Stimulated activated memory B cell treated with anti-CD40 and anti-IgM and Interleukin-4, amounts not matched to agents 10 μg/mL and 1 μg/mL and 100 μg/mL, for 72 hours (primary cell): ENCODE measurements around the gene GEN1.

ENCODE experiments used
- ATAC-seq: fragments of 150-1000 bp; cut with Tn5 transposase; 2 replicates; pipeline ENCODE4 v1.10.0; 2021
- H3K27ac Mint-ChIP-seq: one replicate; pipeline ENCODE4 v1.8.0; 2022; ENCODE audit warnings: mild to moderate bottlenecking, mixed read lengths
- H3K27me3 Mint-ChIP-seq: one replicate; pipeline ENCODE4 v1.8.0; 2022; ENCODE audit warnings: mixed read lengths
- H3K36me3 Mint-ChIP-seq: one replicate; pipeline ENCODE4 v1.8.0; 2022; ENCODE audit warnings: mixed read lengths
- H3K4me1 Mint-ChIP-seq: one replicate; pipeline ENCODE4 v1.8.0; 2022; ENCODE audit warnings: mixed read lengths
- H3K4me3 Mint-ChIP-seq: one replicate; pipeline ENCODE4 v1.8.0; 2022; ENCODE audit warnings: mild to moderate bottlenecking, moderate library complexity, mixed read lengths
- H3K9me3 Mint-ChIP-seq: one replicate; pipeline ENCODE4 v1.8.0; 2022; ENCODE audit warnings: mixed read lengths

The GEN1 gene

DNA sequence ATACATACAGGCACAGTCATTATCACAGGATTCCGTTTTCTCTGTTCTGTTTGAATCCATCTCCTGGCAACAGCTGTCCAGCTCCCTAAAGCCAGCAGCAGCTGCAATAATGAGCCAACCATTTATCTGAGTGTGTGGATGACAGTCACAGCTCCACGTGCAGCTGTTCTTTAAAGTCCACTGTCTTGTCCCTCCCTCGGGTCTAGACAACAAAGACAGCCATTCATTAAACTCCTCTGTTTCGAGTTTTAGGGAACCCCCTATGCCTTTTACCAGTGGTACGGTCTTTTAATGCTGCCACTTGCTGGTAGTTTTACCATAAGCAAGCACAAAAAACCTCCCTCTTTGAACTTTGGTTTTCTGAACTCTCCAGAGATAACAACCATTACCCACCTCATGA is 46.3 kb downstream of the GEN1 start:
- Mint-ChIP-seq H3K4me1 (peaks cover 47% of the 10 kb centered on the region), H3K27me3 (no peaks in the 10 kb centered on the region), H3K9me3 (no peaks in the 10 kb centered on the region), H3K4me3 (no peak overlapping the region), H3K36me3 (no peaks in the 10 kb centered on the region), H3K27ac (peak overlapping the region; percentile 51)
- ATAC-seq, result no peak

DNA sequence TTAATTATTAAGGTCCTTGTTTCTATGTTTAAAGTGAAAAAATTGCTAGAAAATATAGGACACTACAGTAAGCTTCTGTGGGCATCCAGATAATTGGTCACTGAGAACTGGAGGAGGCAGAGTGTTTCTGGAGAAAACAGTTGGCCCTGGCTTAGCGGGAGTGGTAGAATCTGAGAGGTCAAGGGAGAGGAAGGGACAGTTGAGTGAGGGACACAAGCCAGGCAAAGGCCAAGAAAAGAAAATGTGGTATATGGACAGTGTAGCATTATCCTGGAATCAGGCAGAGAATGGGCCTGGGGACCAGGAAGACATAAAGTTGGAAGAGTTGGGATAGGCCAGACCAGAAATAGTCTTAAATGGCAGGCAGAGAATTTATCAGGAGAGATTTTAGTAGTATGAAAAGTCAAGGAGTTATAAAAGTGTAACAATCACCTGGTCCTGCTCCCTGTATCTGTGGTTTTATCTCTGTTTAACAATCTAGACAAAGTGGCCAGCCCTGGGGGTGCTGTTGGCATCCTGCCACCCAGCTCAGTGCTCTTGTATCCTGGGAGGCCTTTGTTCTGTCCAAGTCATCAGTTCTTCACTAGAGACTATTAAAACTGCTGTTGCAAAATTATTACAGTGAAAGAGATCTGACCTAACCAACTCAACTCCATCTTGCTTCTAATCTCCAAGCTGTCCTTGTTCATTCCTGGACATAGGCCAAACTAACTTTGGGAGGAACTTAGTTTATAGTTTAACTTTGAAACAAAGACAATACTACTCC is 46.9 kb downstream of the GEN1 start:
- no peak for ATAC-seq
- peaks cover 53% of the 10 kb centered on the region for H3K4me1 Mint-ChIP-seq
- H3K4me3 Mint-ChIP-seq, result no peak overlapping the region
- no peaks in the 10 kb centered on the region for H3K27me3 Mint-ChIP-seq
- no peaks in the 10 kb centered on the region for H3K9me3 Mint-ChIP-seq
- H3K27ac Mint-ChIP-seq, result peak overlapping the region; percentile 51
- H3K36me3 Mint-ChIP-seq, result no peaks in the 10 kb centered on the region

DNA sequence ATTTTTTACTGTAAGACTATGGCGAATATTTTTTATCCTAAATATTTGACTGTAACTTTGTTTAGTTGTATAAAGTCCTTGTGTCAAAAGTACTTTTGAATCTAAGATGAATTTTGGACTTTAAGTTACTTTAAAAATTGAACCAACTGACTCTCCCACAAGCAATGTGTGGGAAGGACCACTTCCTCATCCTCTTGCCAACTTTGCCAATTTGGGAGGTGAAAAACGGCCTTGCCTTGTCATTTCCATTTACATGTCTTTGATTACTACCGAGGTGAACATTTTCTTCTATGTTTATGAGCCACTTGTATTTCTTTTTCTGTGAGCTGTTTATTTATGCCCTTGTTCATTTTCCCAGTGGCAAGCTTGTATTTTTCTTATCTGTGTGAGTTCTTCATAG is 49.6 kb downstream of the GEN1 start:
- no peaks in the 10 kb centered on the region for H3K27me3 Mint-ChIP-seq
- no peaks in the 10 kb centered on the region for H3K9me3 Mint-ChIP-seq
- H3K4me1 Mint-ChIP-seq, result peaks cover 64% of the 10 kb centered on the region
- no peaks in the 10 kb centered on the region for H3K36me3 Mint-ChIP-seq
- peak overlapping the region; percentile 28 for H3K4me3 Mint-ChIP-seq
- ATAC-seq, result no peak
- H3K27ac Mint-ChIP-seq, result peak overlapping the region; percentile 94

DNA sequence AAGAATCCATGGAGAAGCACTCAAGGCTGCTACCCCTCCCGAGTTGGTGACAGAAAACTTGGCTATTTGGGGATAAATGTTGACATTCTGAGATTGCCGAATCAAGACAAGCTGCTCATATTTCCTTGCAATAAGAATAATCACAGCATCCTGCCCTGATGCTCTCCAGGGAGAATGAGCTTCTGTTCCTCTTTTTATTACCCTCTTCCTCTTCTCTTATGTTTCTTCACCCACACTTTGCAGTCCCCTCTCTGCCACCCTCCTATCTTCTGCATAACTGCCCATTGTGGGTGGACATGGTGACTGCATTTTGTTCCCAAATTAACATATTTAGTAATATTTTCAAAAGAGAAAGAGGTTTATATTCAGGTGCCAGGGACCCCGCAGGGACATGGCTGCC is 50.4 kb downstream of the GEN1 start:
- Mint-ChIP-seq H3K27me3 (no peaks in the 10 kb centered on the region), H3K9me3 (no peaks in the 10 kb centered on the region), H3K36me3 (no peaks in the 10 kb centered on the region), H3K4me1 (peaks cover 59% of the 10 kb centered on the region), H3K4me3 (peak overlapping the region; percentile 69), H3K27ac (peak overlapping the region; percentile 94)
- ATAC-seq, result peak; percentile 96

DNA sequence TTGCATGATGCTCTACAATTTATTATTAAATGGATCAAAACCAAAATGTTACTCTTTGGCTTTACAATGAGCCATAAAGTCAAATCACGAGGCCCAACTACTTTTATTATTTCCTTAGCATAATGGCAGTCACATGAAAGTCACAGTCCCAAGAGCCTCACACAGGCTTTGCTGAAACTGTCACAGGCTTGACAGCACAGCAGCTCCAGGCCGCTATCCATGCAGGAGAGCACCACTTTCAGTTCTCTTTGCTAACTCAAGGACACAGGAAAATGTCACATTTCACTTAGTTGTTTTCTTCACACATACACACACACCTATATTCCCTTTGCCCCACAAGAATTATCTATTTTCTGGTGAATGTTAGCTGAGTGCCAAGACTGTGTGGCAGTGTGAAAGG is 51.2 kb downstream of the GEN1 start:
- Mint-ChIP-seq H3K36me3 (no peaks in the 10 kb centered on the region), H3K9me3 (no peaks in the 10 kb centered on the region), H3K4me3 (no peak overlapping the region), H3K27ac (peak overlapping the region; percentile 94), H3K27me3 (no peaks in the 10 kb centered on the region), H3K4me1 (peaks cover 55% of the 10 kb centered on the region)
- ATAC-seq, result peak; percentile 71

DNA sequence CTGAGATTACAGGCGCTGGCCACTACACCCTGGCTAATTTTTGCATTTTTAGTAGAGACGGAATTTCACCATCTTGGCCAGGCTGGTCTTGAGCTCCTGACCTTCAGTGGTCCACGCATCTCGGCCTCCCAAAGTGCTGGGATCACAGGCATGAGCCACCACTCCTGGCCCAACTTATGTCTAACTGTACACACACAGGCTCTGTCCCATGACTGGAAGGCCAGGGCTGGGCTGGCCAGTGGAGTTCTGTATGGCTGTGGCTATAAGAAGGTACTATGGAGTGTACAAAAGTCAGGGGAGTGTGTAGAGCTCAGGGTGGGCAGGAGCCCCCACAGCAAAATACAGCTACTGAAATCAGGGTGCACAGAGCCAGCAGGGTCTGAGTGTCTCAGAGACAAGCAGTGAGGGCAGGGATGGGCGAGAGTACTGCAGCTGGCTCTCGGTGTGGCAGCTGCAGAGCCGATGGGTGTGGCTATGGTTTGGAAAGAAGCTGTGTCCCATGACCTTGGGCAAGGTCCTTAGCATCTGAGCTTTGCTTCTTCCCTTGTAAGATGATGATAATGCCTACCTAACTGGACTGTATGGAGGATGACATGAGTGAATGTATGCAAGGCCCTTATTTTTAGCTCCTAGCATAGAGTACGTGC is 51.9 kb downstream of the GEN1 start:
- Mint-ChIP-seq H3K27me3 (no peaks in the 10 kb centered on the region), H3K36me3 (no peaks in the 10 kb centered on the region), H3K4me1 (peaks cover 48% of the 10 kb centered on the region), H3K4me3 (no peak overlapping the region), H3K27ac (peak overlapping the region; percentile 94), H3K9me3 (no peaks in the 10 kb centered on the region)
- ATAC-seq, result peak; percentile 32

DNA sequence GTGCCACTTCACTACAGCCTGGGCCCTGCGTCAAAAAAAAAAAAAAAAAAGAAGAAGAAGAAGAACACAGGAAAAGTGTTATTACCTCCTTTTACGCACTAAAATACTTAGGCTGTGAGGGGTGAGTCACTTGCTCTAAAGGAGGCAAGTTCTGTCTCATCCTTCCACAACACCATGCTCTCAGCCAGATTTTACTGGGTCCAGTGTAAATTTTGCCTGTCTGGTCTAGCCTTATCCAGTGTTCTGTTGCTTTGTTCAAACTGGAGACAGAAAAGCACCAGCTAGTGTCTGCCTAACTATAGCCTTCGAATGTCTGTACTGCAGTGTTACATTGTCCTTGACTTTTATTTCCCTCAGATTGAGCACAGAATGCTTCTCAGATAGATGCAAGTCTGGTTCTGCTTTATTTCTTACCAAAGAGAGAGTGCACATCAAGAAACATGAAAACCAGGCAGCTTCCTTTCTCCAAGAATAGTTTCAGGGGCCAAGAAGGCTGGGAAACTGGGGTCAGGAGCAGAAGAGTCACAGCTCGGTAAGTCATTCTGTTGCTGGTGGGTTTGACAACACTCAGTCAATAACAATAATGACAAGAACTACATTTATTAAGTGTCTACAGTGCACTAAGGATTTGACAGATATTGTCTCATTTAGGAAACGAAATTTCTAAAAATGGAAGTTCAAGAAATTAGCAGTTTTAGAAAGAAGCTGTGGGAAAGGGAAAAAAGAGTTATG is 59.2 kb downstream of the GEN1 start:
- H3K4me3 Mint-ChIP-seq, result peak overlapping the region; percentile 65
- peak; percentile 82 for ATAC-seq

DNA sequence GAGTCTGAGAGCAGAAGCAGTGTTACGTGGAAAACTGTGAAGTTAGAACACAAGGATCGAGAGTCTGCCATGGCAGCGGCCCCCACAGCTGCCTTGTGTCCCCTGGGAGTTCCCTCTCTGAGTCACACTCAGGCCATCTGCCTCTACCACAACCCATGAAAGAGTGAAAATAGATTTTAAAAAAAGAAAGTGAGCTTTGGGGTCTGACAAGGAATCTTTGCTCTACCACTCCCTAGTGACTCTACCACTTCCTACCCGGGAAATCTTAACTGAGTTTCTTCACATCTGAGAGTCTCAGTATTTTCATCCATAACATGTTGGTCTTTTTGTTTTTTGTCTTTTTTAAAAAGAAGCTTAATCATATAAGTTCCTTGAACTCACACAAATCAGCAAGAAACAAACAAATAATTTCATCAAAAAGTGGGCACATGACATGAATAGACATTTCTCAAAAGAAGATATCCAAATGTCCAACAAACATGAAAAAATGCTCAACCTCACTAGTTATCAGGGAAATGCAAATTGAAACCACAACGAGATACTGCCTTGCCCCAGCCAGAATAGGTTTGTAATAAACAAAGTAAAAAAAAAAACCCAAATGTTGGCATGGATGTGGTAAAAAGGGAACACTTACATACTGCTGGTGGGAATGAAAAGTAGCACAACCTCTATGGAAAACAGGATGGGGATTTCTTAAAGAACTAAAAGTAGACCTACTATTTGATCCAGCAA is 60.0 kb downstream of the GEN1 start:
- Mint-ChIP-seq H3K27ac (peak overlapping the region; percentile 87), H3K9me3 (no peaks in the 10 kb centered on the region), H3K4me3 (peak overlapping the region; percentile 65), H3K36me3 (no peaks in the 10 kb centered on the region), H3K27me3 (no peaks in the 10 kb centered on the region), H3K4me1 (peaks cover 59% of the 10 kb centered on the region)
- peak; percentile 92 for ATAC-seq

More for the DNA sequence above, 59.2 kb downstream of the GEN1 start:
- no peaks in the 10 kb centered on the region for H3K27me3 Mint-ChIP-seq
- H3K9me3 Mint-ChIP-seq, result no peaks in the 10 kb centered on the region
- peaks cover 59% of the 10 kb centered on the region for H3K4me1 Mint-ChIP-seq
- peak overlapping the region; percentile 87 for H3K27ac Mint-ChIP-seq
- H3K36me3 Mint-ChIP-seq, result no peaks in the 10 kb centered on the region

DNA sequence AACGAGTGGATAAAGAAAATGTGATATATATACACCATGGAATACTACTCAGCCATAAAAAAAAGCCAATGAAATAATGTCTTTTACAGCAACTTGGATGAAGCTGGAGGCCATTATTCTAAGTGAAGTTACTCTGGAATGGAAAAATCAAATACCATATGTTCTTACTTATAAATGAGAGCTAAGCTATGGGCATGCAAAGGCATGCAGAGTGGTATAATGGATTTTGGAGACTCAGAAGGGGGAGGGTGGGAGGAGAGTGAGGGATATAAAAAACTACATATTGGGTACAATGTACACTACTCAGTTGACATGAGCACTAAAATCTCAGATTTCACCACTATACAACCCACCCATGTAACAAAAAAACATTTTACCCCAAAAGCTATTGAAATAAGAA is 60.7 kb downstream of the GEN1 start:
- H3K36me3 Mint-ChIP-seq, result no peaks in the 10 kb centered on the region

DNA sequence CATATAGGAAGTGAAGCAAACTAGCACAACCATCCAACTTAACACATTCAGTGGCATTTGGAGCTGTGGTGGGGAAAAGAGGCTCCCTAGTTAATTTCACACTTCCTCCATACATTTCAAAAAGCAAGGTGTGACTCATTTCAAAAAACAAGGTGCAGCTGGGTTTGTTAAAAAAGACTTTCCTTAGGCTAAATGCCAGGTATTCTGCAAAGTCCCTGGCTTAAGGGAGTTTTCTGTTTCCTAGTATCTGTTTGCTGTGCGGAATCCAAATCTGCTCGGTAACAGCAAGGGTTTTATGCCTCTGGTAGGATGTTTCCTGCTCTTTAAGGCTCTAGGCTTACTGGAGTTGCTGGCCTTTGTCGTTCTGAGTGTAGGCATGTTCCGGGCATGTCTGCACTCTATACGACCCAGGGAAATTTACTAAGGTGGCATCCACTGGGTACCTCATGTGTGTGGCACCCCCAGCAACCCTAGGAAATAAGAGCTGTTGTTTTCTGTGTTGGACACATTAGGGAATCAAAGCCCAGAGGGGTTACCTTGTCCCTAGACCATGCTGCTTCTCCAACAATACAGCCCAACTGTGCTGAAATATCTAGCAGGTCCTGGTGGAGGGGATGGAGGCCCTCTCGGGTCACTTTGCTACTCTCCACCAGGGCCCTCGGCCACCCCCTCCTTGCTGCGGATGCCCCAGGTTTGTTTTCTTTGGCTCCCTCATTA is 61.7 kb downstream of the GEN1 start:
- Mint-ChIP-seq H3K9me3 (no peaks in the 10 kb centered on the region), H3K4me3 (no peak overlapping the region), H3K36me3 (no peaks in the 10 kb centered on the region), H3K27me3 (no peaks in the 10 kb centered on the region), H3K27ac (peak overlapping the region; percentile 67), H3K4me1 (peaks cover 63% of the 10 kb centered on the region)
- ATAC-seq, result no peak

More for the DNA sequence above, 60.7 kb downstream of the GEN1 start:
- peaks cover 59% of the 10 kb centered on the region for H3K4me1 Mint-ChIP-seq
- H3K27me3 Mint-ChIP-seq, result no peaks in the 10 kb centered on the region
- no peak for ATAC-seq
- peak overlapping the region; percentile 65 for H3K4me3 Mint-ChIP-seq
- no peaks in the 10 kb centered on the region for H3K9me3 Mint-ChIP-seq
- H3K27ac Mint-ChIP-seq, result peak overlapping the region; percentile 87

DNA sequence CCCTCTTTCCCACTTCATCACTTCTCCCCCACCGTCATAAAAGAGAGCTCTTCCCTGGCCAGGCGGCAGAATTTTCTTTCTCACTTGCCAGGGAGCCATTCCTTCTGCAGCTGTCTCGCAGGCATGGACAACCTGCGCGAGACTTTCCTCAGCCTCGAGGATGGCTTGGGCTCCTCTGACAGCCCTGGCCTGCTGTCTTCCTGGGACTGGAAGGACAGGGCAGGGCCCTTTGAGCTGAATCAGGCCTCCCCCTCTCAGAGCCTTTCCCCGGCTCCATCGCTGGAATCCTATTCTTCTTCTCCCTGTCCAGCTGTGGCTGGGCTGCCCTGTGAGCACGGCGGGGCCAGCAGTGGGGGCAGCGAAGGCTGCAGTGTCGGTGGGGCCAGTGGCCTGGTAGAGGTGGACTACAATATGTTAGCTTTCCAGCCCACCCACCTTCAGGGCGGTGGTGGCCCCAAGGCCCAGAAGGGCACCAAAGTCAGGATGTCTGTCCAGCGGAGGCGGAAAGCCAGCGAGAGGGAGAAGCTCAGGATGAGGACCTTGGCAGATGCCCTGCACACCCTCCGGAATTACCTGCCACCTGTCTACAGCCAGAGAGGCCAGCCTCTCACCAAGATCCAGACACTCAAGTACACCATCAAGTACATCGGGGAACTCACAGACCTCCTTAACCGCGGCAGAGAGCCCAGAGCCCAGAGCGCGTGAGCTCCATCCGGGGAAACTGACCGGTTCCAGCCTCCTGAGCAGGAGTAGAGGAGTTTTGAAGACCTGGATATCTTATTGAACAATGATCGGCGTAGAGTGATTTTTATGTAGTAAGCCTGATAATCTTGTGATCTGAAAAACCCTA is 62.7 kb downstream of the GEN1 start, which contains the start of gene MSGN1:
MSGN1 (plus strand) TSS at position 65 of the 850 bp plus-strand sequence; CDS start at position 124, 59 bp downstream.
- no peak within 1 kb of the TSS for H3K4me3 Mint-ChIP-seq
- peaks cover 67% of the 10 kb centered on the region for H3K4me1 Mint-ChIP-seq
- no peak for ATAC-seq
- no peaks in the 10 kb centered on the region for H3K9me3 Mint-ChIP-seq
- no peaks in the 10 kb centered on the region for H3K27me3 Mint-ChIP-seq
- peak within 1 kb of the TSS; percentile 67 for H3K27ac Mint-ChIP-seq
- H3K36me3 Mint-ChIP-seq, result no peaks in the 10 kb centered on the region

DNA sequence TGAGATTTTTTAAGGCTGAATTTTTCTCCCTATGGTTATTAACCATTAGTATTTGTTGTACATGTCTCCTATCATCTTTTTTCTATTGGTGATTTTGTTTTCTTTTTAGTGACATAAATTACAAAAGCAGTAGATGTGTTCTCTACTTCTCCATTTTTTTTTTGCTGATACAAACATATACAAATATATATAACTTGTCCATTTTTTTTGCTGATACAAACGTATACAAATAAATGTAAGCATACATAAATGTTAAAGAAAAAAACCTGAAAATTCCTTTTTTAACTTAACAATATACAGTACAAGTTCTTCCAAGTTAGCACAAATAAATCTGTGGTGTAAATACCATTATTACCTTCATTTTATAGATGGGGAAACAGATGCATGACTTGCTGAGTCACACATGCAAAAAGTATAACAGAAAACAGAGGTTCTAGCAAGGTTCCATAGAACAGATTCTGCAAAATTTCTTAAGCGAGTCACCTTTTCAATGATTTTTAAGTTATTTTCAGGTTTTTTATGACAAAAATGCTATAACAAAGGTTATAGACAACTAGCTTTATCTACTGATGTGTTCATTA is 64.4 kb downstream of the GEN1 start:
- H3K4me1 Mint-ChIP-seq, result peaks cover 67% of the 10 kb centered on the region
- H3K27ac Mint-ChIP-seq, result peak overlapping the region; percentile 67
- no peak for ATAC-seq
- no peak overlapping the region for H3K4me3 Mint-ChIP-seq
- no peaks in the 10 kb centered on the region for H3K36me3 Mint-ChIP-seq
- no peaks in the 10 kb centered on the region for H3K27me3 Mint-ChIP-seq
- H3K9me3 Mint-ChIP-seq, result no peaks in the 10 kb centered on the region

DNA sequence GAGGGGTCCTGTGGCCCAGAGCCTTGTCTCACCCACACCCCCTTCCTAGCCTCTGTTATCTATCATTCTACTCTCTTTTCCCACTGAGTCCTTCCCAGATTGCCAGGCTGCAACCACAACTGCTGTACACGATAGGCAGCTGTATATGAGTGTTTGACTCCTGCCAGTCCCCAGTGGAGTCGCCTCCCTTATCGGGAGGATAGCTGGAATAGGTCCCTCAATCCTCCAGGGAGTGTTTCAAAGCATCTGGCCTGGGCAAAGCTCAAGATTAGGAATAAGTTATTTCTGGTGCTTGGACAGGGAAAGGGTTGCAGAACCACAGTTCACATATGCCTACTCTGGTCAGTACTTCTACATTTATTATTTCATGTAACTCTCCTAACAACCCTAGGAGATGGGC is 67.1 kb downstream of the GEN1 start:
- Mint-ChIP-seq H3K4me3 (no peak overlapping the region), H3K27me3 (no peaks in the 10 kb centered on the region), H3K9me3 (no peaks in the 10 kb centered on the region), H3K27ac (peak overlapping the region; percentile 69), H3K36me3 (no peaks in the 10 kb centered on the region), H3K4me1 (peaks cover 70% of the 10 kb centered on the region)
- no peak for ATAC-seq
